ENCODE data around the gene PBXIP1. TPM values are rescaled to one million over a fixed set of nuclear protein-coding genes. Genes with fewer than 3 reads are reported as not detected.

Gene PBXIP1
- total RNA-seq, 1 experiment from 2014 or later: 11.3 TPM

GRCh38 chr1:154990276-154990675, 34.4 kb upstream of the PBXIP1 start:
- peaks cover 17% of the 10 kb centered on the region for H3K4me1 Mint-ChIP-seq (ENCODE audit: insufficient read depth, unreplicated experiment)
- CTCF ChIA-PET: interaction anchor here (0.6 to 1.1 kb wide), 3 partner anchors 10 to 82 kb away, joined by 3 to 4 read pairs (median 4); no protein-coding TSS in a partner anchor

GRCh38 chr1:154989195-154989860, 33.4 kb upstream of the PBXIP1 start:
- BruUV-seq (replicated peaks): no TSS peak
- CTCF ChIA-PET: interaction anchor here (0.9 to 1.9 kb wide), 4 partner anchors 12 to 63 kb away, joined by 4 to 7 read pairs (median 4); no protein-coding TSS in a partner anchor
- intact Hi-C loops (cut with micrococcal nuclease): no loop called here
- Mint-ChIP-seq H3K27ac (ENCODE audit: low read depth, unreplicated experiment) (no peak overlapping the region), H3K27me3 (ENCODE audit: insufficient read depth, unreplicated experiment) (no peaks in the 10 kb centered on the region), H3K4me3 (ENCODE audit: unreplicated experiment) (no peak overlapping the region), H3K4me1 (ENCODE audit: insufficient read depth, unreplicated experiment) (peaks cover 12% of the 10 kb centered on the region), H3K9me3 (ENCODE audit: unreplicated experiment) (no peaks in the 10 kb centered on the region), H3K36me3 (ENCODE audit: insufficient read depth, unreplicated experiment) (peaks cover 67% of the 10 kb centered on the region)
- TF ChIP-seq CTCF (IDR thresholded peaks at IDR 0.05; ENCODE audit: unreplicated experiment): no peak
- DNase-seq (ENCODE audit: unreplicated experiment): no peak
- POLR2A ChIA-PET: interaction anchor here (1.5 to 41.1 kb wide), 3 partner anchors 0 to 72 kb away, joined by 4 to 1917 read pairs (median 1917); partner anchors contain the start of genes CKS1B, FLAD1, LENEP and PBXIP1

More at GRCh38 chr1:154990276-154990675, 34.4 kb upstream of the PBXIP1 start:
- POLR2A ChIA-PET: interaction anchor here (0.5 to 41.1 kb wide), 3 partner anchors 1 to 158 kb away, joined by 3 to 1917 read pairs (median 1917); partner anchors contain the start of genes CKS1B, FLAD1, LENEP and PBXIP1
- Mint-ChIP-seq H3K27me3 (ENCODE audit: insufficient read depth, unreplicated experiment) (no peaks in the 10 kb centered on the region), H3K4me3 (ENCODE audit: unreplicated experiment) (no peak overlapping the region), H3K27ac (ENCODE audit: low read depth, unreplicated experiment) (no peak overlapping the region), H3K9me3 (ENCODE audit: unreplicated experiment) (no peaks in the 10 kb centered on the region), H3K36me3 (ENCODE audit: insufficient read depth, unreplicated experiment) (peaks cover 58% of the 10 kb centered on the region)
- no peak for TF ChIP-seq CTCF (IDR thresholded peaks at IDR 0.05; ENCODE audit: unreplicated experiment)
- no TSS peak for BruUV-seq (replicated peaks)
- intact Hi-C loops (cut with micrococcal nuclease): no loop called here
- DNase-seq (ENCODE audit: unreplicated experiment): no peak

- Mint-ChIP-seq H3K4me3 (ENCODE audit: unreplicated experiment) (no peak overlapping the region), H3K27ac (ENCODE audit: low read depth, unreplicated experiment) (no peak overlapping the region), H3K9me3 (ENCODE audit: unreplicated experiment) (no peaks in the 10 kb centered on the region), H3K36me3 (ENCODE audit: insufficient read depth, unreplicated experiment) (peaks cover 67% of the 10 kb centered on the region), H3K4me1 (ENCODE audit: insufficient read depth, unreplicated experiment) (peaks cover 17% of the 10 kb centered on the region), H3K27me3 (ENCODE audit: insufficient read depth, unreplicated experiment) (no peaks in the 10 kb centered on the region)
- intact Hi-C loops (cut with micrococcal nuclease): no loop called here
- ChIA-PET POLR2A (interaction anchor here (0.6 to 41.1 kb wide), 5 partner anchors 1 to 94 kb away, joined by 3 to 1917 read pairs (median 4); partner anchors contain the start of genes CKS1B, FLAD1, LENEP and PBXIP1), CTCF (interaction anchor here (0.6 to 7.3 kb wide), 10 partner anchors 9 to 183 kb away, joined by 3 to 118 read pairs (median 4); partner anchors contain the start of genes LENEP and SHC1)
- no TSS peak for BruUV-seq (replicated peaks)
- DNase-seq (ENCODE audit: unreplicated experiment): no peak
- no peak for TF ChIP-seq CTCF (IDR thresholded peaks at IDR 0.05; ENCODE audit: unreplicated experiment)
Measured at GRCh38 chr1:154988058-154988954, 32.4 kb upstream of the PBXIP1 start.
